ENCODE data around the gene SIGLEC7. TPM values are rescaled to one million over a fixed set of nuclear protein-coding genes. Genes with fewer than 3 reads are reported as not detected.

Gene SIGLEC7
- total RNA-seq, 1 donor from 2014 or later, result not detected

- no peak overlapping the region for H3K27ac Mint-ChIP-seq
- Histone ChIP-seq H3K4me1 (no peaks in the 10 kb centered on the region), H3K4me2 (no peak overlapping the region), H3K4me3 (no peak overlapping the region), H4K20me1 (ENCODE audit: low read depth) (no peaks in the 10 kb centered on the region), H3K9me3 (ENCODE audit: low read depth) (no peaks in the 10 kb centered on the region), H3F3A (ENCODE audit: low read depth) (no peaks in the 10 kb centered on the region), H3K9ac (no peak overlapping the region), H3K36me3 (no peaks in the 10 kb centered on the region), H3K27ac (no peak overlapping the region), H2AFZ (replicated peaks) (no peak overlapping the region), H3K27me3 (no peaks in the 10 kb centered on the region), H3K79me2 (ENCODE audit: low read depth) (no peaks in the 10 kb centered on the region)
- peaks cover 20% of the 10 kb centered on the region for H3K4me1 Mint-ChIP-seq
- DNase-seq (ENCODE audit: low spot score), result no peak
- TF ChIP-seq EZH2phosphoT487 (IDR thresholded peaks at IDR 0.05) (no peak), CTCF (IDR thresholded peaks at IDR 0.05) (no peak), EZH2 (IDR thresholded peaks at IDR 0.05) (no peak)
- no peak overlapping the region for H3K4me3 Mint-ChIP-seq
- no peaks in the 10 kb centered on the region for H3K9me3 Mint-ChIP-seq
- no peaks in the 10 kb centered on the region for H3K36me3 Mint-ChIP-seq
- H3K27me3 Mint-ChIP-seq (ENCODE audit: insufficient read depth, low read depth), result peaks cover 2% of the 10 kb centered on the region
These were observed 17.6 kb downstream of the SIGLEC7 start for GRCh38 chr19:51159656-51160055.

- no peaks in the 10 kb centered on the region for H3K36me3 Mint-ChIP-seq
- no peak overlapping the region for H3K4me3 Mint-ChIP-seq
- Histone ChIP-seq H2AFZ (replicated peaks) (no peak overlapping the region), H4K20me1 (ENCODE audit: low read depth) (no peaks in the 10 kb centered on the region), H3K36me3 (no peaks in the 10 kb centered on the region), H3K4me3 (no peak overlapping the region), H3K4me1 (no peaks in the 10 kb centered on the region), H3K9me3 (ENCODE audit: low read depth) (no peaks in the 10 kb centered on the region), H3K4me2 (no peak overlapping the region), H3K27me3 (no peaks in the 10 kb centered on the region), H3F3A (ENCODE audit: low read depth) (no peaks in the 10 kb centered on the region), H3K79me2 (ENCODE audit: low read depth) (no peaks in the 10 kb centered on the region), H3K27ac (no peak overlapping the region), H3K9ac (no peak overlapping the region)
- peaks cover 11% of the 10 kb centered on the region for H3K4me1 Mint-ChIP-seq
- no peak overlapping the region for H3K27ac Mint-ChIP-seq
- H3K27me3 Mint-ChIP-seq (ENCODE audit: insufficient read depth, low read depth), result peaks cover 2% of the 10 kb centered on the region
- no peak for DNase-seq (ENCODE audit: low spot score)
- TF ChIP-seq CTCF (IDR thresholded peaks at IDR 0.05) (no peak), EZH2phosphoT487 (IDR thresholded peaks at IDR 0.05) (no peak)
- no peaks in the 10 kb centered on the region for H3K9me3 Mint-ChIP-seq
These were observed 19.2 kb downstream of the SIGLEC7 start for GRCh38 chr19:51161266-51161665.

DNA sequence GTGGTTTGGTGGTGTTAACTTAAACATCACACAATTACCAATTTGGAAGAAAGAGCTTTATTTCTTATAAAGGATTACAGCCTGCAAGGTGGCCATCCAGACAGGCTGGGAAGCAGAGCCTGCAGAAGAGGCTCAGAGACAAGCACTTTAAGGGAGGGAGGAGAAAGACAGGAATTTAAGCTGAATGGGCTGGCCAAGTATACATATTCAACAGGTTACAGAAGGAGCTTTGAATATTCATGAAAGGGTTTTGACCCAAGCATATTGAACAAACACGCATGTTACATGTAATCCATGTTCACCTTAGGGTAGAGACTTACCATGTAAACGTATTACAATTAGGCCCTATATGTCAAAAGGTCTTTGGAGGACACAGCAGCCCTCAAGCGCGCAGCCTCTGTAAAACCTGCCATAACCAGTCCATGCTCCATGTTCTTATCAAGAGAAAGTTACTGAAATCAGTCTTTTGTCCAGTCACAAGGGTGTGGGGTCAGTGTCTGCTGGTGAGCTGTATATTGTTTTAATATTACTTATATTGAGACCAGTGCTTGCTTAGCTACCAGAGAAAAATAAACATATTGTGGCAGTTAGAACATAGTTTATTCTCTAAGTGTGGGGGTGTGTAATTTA is 19.9 kb downstream of the SIGLEC7 start:
- no peak overlapping the region for H3K4me3 Mint-ChIP-seq
- H3K9me3 ChIP-seq (ENCODE audit: low read depth), result no peaks in the 10 kb centered on the region
- H3K4me1 Mint-ChIP-seq, result peaks cover 6% of the 10 kb centered on the region
- no peaks in the 10 kb centered on the region for H3K79me2 ChIP-seq (ENCODE audit: low read depth)
- H3F3A ChIP-seq (ENCODE audit: low read depth), result no peaks in the 10 kb centered on the region
- H3K9me3 Mint-ChIP-seq, result peaks cover 3% of the 10 kb centered on the region
- no peak for DNase-seq (ENCODE audit: low spot score)
- H3K27ac Mint-ChIP-seq, result no peak overlapping the region
- no peak overlapping the region for H2AFZ ChIP-seq (replicated peaks)
- no peaks in the 10 kb centered on the region for H3K4me1 ChIP-seq
- no peak overlapping the region for H3K4me2 ChIP-seq
- H3K27me3 ChIP-seq, result no peaks in the 10 kb centered on the region
- peaks cover 2% of the 10 kb centered on the region for H3K27me3 Mint-ChIP-seq (ENCODE audit: insufficient read depth, low read depth)
- no peaks in the 10 kb centered on the region for H3K36me3 ChIP-seq
- no peaks in the 10 kb centered on the region for H4K20me1 ChIP-seq (ENCODE audit: low read depth)
- no peak for TF ChIP-seq CTCF (IDR thresholded peaks at IDR 0.05)
- TF ChIP-seq EZH2 (IDR thresholded peaks at IDR 0.05), result no peak
- TF ChIP-seq EZH2phosphoT487 (IDR thresholded peaks at IDR 0.05), result no peak
- no peak overlapping the region for H3K27ac ChIP-seq
- H3K4me3 ChIP-seq, result no peak overlapping the region
- no peak overlapping the region for H3K9ac ChIP-seq
- H3K36me3 Mint-ChIP-seq, result no peaks in the 10 kb centered on the region
